GM10266 (cell line): ENCODE data around the gene B4GALT4.
"Not testable (repeated sequence)": the region's sequence is repeated elsewhere in the genome, so short reads cannot be mapped to it uniquely, and the experiment has no call there.

ENCODE experiments used
- DNase-seq: peaks from one replicate; pipeline ENCODE4 v3.0.0; 2012; ENCODE audit errors: extremely low spot score
- CTCF ChIP-seq: IDR thresholded peaks from 2 replicates; pipeline ENCODE4 v1.5.1; 2012; ENCODE audit warnings: mild to moderate bottlenecking, low read depth; ENCODE audit not compliant: control insufficient read depth, insufficient read depth; ENCODE audit errors: missing control alignments

Gene B4GALT4

GRCh38 chr3:119243712-119244111 is 3.0 kb upstream of the B4GALT4 start:
- no peak for TF ChIP-seq CTCF
- no peak for DNase-seq

GRCh38 chr3:119243058-119243529 is 2.4 kb upstream of the B4GALT4 start:
- not testable (repeated sequence) for DNase-seq

GRCh38 chr3:119242387-119243057 is 1.8 kb upstream of the B4GALT4 start:
- DNase-seq = not testable (repeated sequence)

GRCh38 chr3:119240101-119240590 is 532 bp downstream of the B4GALT4 start:
- DNase-seq = peak; percentile 36
- no peak for TF ChIP-seq CTCF

- no peak for DNase-seq
- no peak for TF ChIP-seq CTCF
Measured at GRCh38 chr3:119239206-119239820, 1.4 kb downstream of the B4GALT4 start.

GRCh38 chr3:119238363-119238762 is 2.3 kb downstream of the B4GALT4 start:
- no peak for DNase-seq
- TF ChIP-seq CTCF = no peak

GRCh38 chr3:119237299-119237698 is 3.4 kb downstream of the B4GALT4 start:
- DNase-seq = no peak
- TF ChIP-seq CTCF = no peak

GRCh38 chr3:119236756-119237155 is 3.9 kb downstream of the B4GALT4 start:
- DNase-seq = no peak
- TF ChIP-seq CTCF = no peak
